C4-2B (cell line): ENCODE results near the gene RABGGTA.

Source experiments
- ZFX ChIP-seq: fragments of 450-650 bp; IDR thresholded peaks from 2 replicates; pipeline ENCODE4 v1.6.1; 2017
- TF ChIP-seq, protein P1 (sequence below): fragments of 450-650 bp; conservative IDR thresholded peaks from 2 replicates; pipeline ENCODE4 v1.5.1; 2017; ENCODE audit warnings: mild to moderate bottlenecking

- TF ChIP-seq, protein P1, sequence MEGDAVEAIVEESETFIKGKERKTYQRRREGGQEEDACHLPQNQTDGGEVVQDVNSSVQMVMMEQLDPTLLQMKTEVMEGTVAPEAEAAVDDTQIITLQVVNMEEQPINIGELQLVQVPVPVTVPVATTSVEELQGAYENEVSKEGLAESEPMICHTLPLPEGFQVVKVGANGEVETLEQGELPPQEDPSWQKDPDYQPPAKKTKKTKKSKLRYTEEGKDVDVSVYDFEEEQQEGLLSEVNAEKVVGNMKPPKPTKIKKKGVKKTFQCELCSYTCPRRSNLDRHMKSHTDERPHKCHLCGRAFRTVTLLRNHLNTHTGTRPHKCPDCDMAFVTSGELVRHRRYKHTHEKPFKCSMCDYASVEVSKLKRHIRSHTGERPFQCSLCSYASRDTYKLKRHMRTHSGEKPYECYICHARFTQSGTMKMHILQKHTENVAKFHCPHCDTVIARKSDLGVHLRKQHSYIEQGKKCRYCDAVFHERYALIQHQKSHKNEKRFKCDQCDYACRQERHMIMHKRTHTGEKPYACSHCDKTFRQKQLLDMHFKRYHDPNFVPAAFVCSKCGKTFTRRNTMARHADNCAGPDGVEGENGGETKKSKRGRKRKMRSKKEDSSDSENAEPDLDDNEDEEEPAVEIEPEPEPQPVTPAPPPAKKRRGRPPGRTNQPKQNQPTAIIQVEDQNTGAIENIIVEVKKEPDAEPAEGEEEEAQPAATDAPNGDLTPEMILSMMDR, result no peak
- TF ChIP-seq ZFX, result no peak
These were observed 21.0 kb downstream of the RABGGTA start for GRCh38 chr14:24250354-24250753.
